Measurements from ENCODE around the gene GRAMD2A. TPM values are rescaled to one million over a fixed set of nuclear protein-coding genes. Genes with fewer than 3 reads are reported as not detected.

GRAMD2A gene
- total RNA-seq, 4 donors from 2014 or later, result 3.6 to 13.1 (median 9.0) TPM

- DNase-seq (ENCODE audit: low spot score in 2 of 2), result no peak
- no peak for TF ChIP-seq POLR2AphosphoS5 (IDR thresholded peaks at IDR 0.05)
- no peak for TF ChIP-seq POLR2A (IDR thresholded peaks at IDR 0.05)
- Histone ChIP-seq H3K36me3 (no peaks in the 10 kb centered on the region), H3K27ac (peak overlapping the region; percentile 34), H3K9me3 (no peaks in the 10 kb centered on the region), H3K4me1 (peaks cover 36% of the 10 kb centered on the region), H3K4me3 (no peak overlapping the region), H3K27me3 (no peaks in the 10 kb centered on the region)
- 36% methylated on average over 4 of the region's 16 CpGs for WGBS
Observed at GRCh38 chr15:72179950-72180581, 17.5 kb downstream of the GRAMD2A start.

GRCh38 chr15:72178976-72179585 is 18.5 kb downstream of the GRAMD2A start:
- H3K4me1 ChIP-seq, result peaks cover 34% of the 10 kb centered on the region
- no peaks in the 10 kb centered on the region for H3K9me3 ChIP-seq
- H3K27me3 ChIP-seq, result no peaks in the 10 kb centered on the region
- DNase-seq (ENCODE audit: low spot score in 2 of 2), result no peak
- TF ChIP-seq POLR2AphosphoS5 (IDR thresholded peaks at IDR 0.05) (no peak), EP300 (IDR thresholded peaks at IDR 0.05) (no peak), CTCF (IDR thresholded peaks at IDR 0.05) (no peak), POLR2A (IDR thresholded peaks at IDR 0.05) (no peak)
- no peak overlapping the region for H3K27ac ChIP-seq
- no peak overlapping the region for H3K4me3 ChIP-seq
- no peaks in the 10 kb centered on the region for H3K36me3 ChIP-seq
- WGBS, result 93% methylated on average over 13 of the region's 13 CpGs

- Histone ChIP-seq H3K36me3 (no peaks in the 10 kb centered on the region), H3K4me3 (no peak overlapping the region), H3K9me3 (no peaks in the 10 kb centered on the region), H3K27me3 (no peaks in the 10 kb centered on the region), H3K4me1 (peaks cover 25% of the 10 kb centered on the region), H3K27ac (no peak overlapping the region)
- WGBS, result 88% methylated on average over 3 of the region's 3 CpGs
- TF ChIP-seq POLR2A (IDR thresholded peaks at IDR 0.05) (no peak), POLR2AphosphoS5 (IDR thresholded peaks at IDR 0.05) (no peak), CTCF (IDR thresholded peaks at IDR 0.05) (no peak), EP300 (IDR thresholded peaks at IDR 0.05) (no peak)
- DNase-seq (ENCODE audit: low spot score in 2 of 2), result no peak
Observed at GRCh38 chr15:72176743-72177142, 20.8 kb downstream of the GRAMD2A start.

- peaks cover 25% of the 10 kb centered on the region for H3K4me1 ChIP-seq
- TF ChIP-seq CTCF (IDR thresholded peaks at IDR 0.05) (no peak), POLR2AphosphoS5 (IDR thresholded peaks at IDR 0.05) (no peak), POLR2A (IDR thresholded peaks at IDR 0.05) (no peak), EP300 (IDR thresholded peaks at IDR 0.05) (no peak)
- DNase-seq (ENCODE audit: low spot score in 2 of 2), result no peak
- WGBS, result 69% methylated on average over 6 of the region's 6 CpGs
- H3K9me3 ChIP-seq, result no peaks in the 10 kb centered on the region
- no peaks in the 10 kb centered on the region for H3K27me3 ChIP-seq
- no peak overlapping the region for H3K4me3 ChIP-seq
- H3K36me3 ChIP-seq, result no peaks in the 10 kb centered on the region
- no peak overlapping the region for H3K27ac ChIP-seq
Observed at GRCh38 chr15:72176159-72176558, 21.4 kb downstream of the GRAMD2A start.

GRCh38 chr15:72175186-72176044 is 22.2 kb downstream of the GRAMD2A start:
- 66% methylated on average over 15 of the region's 15 CpGs for WGBS
- DNase-seq (ENCODE audit: low spot score in 2 of 2), result no peak
- Histone ChIP-seq H3K36me3 (no peaks in the 10 kb centered on the region), H3K4me3 (no peak overlapping the region), H3K9me3 (no peaks in the 10 kb centered on the region), H3K4me1 (peaks cover 25% of the 10 kb centered on the region), H3K27ac (no peak overlapping the region), H3K27me3 (no peaks in the 10 kb centered on the region)
- TF ChIP-seq POLR2AphosphoS5 (IDR thresholded peaks at IDR 0.05), result no peak
- TF ChIP-seq CTCF (IDR thresholded peaks at IDR 0.05), result no peak
- no peak for TF ChIP-seq EP300 (IDR thresholded peaks at IDR 0.05)
- no peak for TF ChIP-seq POLR2A (IDR thresholded peaks at IDR 0.05)
